Measurements from ENCODE around the gene PGM2L1.
"Not testable (repeated sequence)": the region's sequence is repeated elsewhere in the genome, so short reads cannot be mapped to it uniquely, and the experiment has no call there.

The PGM2L1 gene

DNA sequence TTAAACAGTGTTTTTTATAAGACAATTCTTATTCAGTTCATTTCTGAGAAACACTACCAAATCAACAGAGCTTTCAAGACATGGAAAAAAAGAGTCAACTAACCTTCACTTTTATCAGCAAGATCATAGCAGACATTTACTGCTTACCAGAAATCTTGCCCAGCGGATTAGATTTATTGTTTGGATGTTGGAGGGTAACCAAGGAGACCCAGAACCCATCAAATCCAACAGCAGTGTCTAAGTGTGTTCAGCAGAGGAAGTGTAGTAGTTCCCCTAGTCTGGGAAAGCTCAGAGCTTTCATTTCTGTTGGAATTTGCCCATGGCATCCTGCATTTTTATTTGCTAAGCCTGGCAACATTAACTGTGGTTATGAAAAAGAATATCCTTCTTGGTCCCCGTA, 2.4 kb upstream of the PGM2L1 start:
- no peak for DNase-seq (ENCODE audit: low spot score)

DNA sequence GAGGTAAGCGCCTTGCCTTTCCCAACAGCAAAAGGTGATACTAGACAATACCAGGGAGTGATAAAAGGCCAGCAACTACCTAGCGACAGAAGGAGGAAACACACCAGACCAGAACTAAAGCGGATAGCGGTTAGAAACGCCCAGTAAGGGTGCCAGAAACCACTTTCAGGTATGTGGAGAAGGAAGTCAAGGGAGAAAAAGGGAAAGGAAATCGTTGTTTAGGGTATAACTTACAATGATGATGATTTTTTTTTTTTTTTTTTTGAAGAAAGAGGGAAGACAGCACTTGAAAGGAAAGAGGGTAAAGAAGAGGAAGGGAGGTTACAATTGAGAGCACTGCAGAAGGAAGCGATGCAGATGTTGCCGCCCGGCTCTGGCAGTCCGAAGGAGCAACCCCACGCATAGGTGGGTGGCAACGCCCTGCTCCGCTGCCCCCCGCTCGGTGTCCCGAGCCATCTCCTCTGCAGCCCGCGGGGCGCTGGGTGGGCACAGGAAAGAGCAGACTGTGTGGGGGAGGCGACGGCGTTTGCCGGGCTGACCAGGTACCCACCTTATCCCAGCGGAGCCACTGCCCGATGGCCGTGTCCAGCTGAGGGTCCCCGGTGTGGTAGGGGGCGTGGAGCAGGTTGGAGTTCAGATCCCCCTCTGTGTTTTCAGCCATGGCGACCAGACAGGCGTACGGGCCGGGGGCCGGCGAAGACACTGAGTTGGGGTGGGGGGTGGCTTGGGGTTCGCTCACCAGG, 561 bp downstream of the PGM2L1 start:
- DNase-seq (ENCODE audit: low spot score), result peak; percentile 56

DNA sequence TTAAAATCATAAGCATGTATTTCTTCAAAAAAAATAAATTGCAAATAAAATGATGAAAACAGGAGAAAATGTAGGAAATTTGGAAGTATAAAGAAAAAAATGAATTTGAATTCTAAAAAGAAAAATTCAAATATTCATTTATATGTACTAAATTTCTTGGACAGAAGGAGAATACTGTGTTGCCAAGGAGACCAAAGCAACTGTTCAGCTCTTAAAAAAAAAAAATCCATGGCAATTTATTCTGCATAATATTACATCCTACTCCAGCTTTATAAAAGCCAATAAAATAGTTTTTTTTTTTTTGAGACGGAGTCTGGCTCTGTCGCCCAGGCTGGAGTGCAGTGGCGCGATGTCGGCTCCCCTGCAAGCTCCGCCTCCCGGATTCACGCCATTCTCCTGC, 6.0 kb downstream of the PGM2L1 start:
- DNase-seq (ENCODE audit: low spot score), result no peak

DNA sequence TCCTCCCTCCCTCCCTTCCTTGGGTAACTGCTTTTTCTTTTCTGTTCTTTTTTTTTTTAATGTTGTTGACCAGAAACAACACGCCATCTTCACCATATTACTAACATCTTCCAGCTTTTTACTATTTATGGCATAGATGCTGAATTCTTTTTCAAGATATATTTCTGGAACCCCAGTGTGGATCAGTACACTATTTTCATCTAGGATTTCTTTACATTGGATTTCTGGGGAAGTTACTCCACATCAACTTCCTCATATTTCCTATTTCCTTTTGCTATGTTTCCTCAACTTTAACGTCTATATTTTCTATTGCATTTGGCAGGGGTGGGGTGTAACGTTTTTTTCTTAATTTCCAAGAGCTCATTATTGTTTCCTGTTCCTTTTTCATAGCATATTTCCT, 7.0 kb downstream of the PGM2L1 start:
- DNase-seq (ENCODE audit: low spot score), result no peak

DNA sequence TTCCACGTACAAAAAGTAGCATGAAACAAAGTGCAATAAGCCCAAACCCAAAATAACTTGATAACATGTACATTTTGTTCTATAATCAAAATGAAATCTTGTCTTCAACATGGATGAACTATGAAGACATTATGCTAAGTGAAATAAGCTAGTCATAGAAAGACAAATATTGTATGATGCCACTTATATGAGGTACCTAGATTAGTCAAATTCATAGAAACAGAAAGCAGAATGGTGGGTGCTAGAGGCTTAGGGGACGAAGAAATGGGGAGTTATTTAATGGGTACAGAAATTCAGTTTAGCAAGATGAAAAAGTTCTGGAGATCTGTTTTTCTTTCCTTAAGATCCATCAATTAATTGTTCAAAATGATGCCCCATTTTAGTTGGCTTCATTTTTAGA, 7.5 kb downstream of the PGM2L1 start:
- DNase-seq (ENCODE audit: low spot score), result no peak

DNA sequence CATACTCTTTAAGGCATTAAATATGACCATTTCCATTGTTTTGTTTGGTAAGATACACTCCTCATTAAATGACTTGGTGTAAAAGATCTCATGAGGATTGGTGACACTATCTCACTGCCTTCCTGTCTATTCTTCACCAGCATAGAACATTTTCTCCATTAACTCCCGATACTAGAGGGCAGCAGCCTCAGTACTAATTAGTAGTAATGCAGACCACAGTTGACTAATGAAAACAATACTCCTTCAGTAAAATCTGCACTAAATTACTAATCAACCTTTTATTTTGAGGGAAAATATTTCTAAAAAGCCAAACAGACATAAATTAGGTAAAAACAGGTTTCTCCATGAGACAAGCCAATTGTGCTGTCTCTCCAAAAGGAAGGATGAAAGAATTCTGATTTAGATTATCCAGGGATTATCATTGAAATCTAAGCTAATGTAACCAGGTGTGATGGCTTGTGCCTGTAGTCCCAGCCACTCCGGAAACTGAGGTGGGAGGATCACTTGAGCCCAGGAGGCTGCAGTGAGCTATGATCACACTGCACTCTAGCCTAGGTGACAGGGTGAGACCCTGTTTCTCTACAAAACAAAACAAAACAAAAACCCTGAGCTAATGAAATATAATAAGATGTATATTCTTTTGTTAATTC, 9.4 kb downstream of the PGM2L1 start:
- peak; percentile 23 for DNase-seq (ENCODE audit: low spot score)

DNA sequence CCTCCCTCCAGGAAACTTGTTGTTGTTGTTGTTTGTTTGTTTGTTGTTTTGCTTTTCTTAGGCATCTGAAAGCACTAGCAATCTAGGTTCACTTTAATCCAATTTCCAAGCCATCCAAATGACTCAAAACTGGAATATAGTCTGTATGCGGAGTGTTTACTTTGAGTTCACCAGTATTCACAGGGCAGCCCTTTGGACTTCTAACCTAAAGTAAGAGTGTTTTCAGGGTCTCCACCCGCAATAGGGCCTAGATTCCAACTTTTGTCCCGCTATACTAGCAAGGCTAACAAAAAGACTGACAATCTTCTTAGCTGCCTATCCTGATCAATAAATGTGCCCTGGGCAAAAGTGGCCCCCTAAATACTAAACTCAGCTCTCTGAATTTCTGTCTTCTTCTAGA, 13.6 kb downstream of the PGM2L1 start:
- DNase-seq (ENCODE audit: low spot score), result peak; percentile 4

DNA sequence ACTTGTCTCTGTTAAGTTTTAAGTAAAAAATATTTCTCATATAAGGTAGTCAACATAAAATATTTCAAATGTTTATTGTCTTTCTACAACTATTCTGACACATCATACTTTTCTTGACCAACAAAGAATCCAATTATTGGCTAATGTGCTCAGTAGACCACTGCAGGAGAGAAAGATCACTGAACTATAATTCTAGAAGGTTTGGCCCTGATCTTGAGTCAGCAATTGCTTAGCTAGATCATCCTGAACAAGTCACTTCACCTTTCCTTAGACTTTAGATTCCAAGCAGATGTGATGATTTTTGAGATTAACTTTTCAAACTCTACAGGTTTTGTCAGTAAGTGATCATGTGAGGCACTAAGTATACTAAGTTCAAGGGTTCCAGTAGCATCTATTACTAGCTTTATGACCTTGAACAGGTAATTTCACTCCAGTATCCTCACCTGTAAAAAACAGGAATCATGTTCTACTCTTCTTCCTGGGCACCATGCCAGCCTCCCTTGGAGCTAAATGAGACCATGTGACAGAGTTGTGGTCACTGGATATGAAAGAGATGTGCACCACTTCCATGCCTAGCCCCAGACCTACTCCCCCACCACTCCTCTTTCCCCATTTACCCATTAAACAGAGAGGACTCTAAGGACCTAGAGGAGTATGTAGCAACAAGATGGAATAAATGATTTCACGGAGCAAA, 17.3 kb downstream of the PGM2L1 start:
- no peak for DNase-seq (ENCODE audit: low spot score)

DNA sequence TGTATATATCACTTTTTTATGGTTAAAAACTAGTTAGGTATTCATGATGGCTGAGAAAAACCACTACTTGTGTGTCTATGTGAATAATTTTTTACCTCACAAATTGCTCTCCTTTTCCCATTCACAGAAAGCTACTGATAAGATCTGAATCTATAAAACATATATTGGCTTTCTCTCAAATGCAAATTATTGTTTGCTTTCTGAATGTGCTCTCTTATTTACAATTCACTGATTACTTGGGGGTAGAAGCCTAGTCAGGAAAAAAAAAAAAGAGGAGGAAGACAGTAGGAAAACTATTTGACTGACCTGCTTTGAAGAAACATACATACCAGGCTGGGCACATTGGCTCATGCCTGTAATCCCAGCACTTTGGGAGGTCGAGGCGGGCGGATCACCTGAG, 20.5 kb downstream of the PGM2L1 start:
- DNase-seq (ENCODE audit: low spot score), result no peak

DNA sequence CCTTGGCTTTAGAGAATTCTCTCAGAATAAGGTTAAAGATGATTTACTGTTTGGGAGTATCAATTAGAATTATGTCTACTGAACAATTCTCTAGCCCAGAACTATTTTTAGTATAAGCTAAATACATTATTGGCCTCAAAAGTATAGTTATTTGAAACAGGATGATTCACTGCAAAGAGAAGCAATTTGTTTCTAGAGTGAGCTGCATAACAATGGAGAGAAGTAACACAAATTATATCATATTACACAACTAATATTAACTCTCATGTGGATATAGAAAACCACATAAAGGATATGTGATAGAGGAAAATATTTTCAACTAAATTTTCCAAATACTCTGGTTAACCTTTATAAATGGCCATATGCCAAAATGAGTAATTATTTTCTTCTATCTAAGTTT, 24.9 kb downstream of the PGM2L1 start:
- no peak for DNase-seq (ENCODE audit: low spot score)

DNA sequence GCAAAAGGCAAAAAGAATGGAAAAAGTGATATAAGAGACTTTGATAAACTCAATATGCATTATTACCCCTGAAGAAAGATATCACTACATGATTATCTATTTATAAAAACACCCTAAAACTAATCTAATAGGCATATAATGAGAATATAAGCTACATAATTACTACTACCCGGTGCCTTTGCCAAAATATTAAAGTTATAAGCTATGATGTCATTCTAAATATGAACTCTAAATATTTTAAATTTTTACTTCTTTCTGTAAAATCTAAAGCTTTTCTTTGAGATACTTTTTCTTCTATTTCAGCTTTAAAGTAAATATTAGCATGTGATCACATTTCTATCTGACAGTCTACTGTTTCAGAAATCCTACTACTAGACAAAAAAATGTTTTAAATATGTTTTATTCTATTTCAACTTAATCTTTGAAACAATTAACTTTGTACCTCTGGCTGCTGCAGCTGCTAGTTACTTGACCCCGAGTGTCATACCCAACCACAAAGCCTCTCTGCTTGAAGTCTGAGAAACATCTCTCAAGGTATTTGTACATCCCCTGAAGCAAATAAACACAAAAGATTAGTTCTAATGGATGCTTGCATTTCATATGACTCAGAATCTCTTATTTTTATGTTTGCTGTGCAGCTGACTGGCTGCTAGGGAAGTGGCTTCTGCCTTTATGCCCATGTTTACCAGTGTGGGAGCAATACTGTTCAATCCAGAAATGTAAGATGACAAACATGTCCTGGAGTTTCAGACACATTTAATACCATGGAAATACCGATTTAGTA, 26.8 kb downstream of the PGM2L1 start:
- DNase-seq (ENCODE audit: low spot score), result no peak

DNA sequence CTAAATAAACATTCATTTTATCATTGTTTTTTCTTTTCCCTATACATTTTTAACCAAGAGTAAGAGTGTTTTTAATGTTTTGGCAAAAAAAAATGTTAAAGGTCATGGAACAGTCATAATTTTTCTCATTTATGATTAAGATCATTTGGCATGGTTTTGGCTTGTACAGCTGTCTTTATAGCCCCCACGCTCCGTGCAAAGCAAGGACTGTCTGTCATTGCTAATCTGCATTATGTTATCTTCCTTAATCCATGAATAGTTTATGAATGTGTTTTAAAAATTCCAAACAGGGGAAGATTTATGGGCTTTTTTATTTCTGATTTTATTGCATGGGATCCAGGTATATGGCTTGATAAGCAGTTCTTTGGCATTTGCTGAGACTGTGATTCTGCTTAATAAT, 28.1 kb downstream of the PGM2L1 start:
- DNase-seq (ENCODE audit: low spot score), result no peak

DNA sequence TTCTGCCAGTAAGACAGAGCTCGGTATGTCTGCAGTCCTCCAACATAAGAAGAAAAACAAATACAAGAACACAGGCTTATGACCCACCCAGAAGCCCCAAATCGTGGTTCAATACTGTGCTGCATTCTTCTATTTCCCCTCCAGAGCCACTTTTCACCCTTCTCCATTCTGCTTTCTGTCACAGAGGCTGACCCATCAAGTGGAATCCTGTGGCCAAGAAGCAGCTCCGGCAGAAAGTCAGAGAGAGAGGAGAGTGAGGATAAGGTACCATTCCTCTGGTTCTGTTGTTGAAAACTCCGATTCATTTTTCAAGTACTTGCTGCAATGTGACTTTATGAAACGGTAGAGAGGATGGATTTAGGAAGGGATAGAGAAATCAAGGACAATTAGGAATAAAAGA, 30.4 kb downstream of the PGM2L1 start:
- no peak for DNase-seq (ENCODE audit: low spot score)

DNA sequence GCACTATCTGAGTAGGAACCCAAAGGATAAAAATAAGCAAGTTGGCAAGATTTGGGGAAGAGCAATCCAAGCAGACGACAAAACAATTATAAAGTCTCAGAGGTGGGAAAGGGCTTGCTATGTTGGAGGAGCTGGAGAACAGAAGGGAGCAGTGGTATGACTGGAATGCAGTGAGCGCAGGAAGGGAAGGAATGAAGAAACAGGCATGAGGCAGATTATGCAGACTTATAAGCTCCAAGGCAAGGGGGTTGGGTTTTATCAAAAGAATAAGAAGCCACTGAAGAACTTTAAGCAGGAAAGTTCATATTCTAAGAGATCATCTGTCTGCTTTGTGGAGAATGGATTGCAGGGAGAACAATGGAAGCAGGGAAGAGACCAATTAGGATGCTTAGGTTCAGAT, 31.7 kb downstream of the PGM2L1 start:
- DNase-seq (ENCODE audit: low spot score), result no peak

DNA sequence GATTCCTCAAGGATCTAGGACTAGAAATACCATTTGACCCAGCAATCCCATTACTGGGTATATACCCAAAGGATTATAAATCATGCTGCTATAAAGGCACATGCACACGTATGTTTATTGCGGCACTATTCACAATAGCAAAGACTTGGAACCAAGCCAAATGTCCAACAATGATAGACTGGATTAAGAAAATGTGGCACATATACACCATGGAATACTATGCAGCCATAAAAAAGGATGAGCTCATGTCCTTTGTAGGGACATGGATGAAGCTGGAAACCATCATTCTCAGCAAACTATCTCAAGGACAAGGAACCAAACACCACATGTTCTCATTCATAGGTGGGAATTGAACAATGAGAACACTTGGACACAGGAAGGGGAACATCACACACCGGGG, 32.4 kb downstream of the PGM2L1 start:
- not testable (repeated sequence) for DNase-seq (ENCODE audit: low spot score)

DNA sequence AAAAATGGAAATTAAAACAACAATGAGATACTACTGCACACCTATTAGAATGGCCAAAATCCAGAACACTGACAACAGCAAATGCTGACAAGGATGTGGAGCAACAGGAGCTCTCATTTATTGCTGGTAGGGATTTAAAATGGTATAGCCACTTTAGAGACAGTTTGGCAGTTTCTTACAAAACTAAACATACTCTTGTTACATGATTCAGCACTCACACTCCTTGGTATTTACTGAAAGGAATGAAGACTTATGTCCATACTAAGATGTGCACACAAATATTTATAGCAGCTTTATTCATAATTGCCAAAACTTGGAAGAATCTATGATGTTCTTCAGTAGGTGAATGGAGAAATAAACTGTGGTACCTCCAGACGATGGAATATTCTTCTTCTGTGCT, 40.8 kb downstream of the PGM2L1 start:
- no peak for DNase-seq (ENCODE audit: low spot score)

DNA sequence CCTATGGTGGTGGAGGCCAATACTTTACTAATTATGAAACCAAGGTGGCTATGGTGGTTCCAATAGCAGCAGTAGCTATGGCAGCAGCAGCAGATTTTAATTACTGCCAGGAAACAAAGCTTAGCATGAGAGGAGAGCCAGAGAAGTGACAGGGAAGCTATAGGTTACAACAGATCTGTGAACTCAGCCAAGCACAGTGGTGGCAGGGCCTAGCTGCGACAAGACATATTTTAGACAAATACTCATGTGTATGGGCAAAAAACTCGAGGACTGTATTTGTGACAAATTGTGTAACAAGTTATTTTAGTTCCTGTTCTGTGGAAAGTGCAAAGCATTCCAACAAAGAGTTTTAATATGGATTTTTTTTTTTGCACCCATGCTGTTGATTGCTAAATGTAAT, 42.6 kb downstream of the PGM2L1 start:
- no peak for DNase-seq (ENCODE audit: low spot score)

DNA sequence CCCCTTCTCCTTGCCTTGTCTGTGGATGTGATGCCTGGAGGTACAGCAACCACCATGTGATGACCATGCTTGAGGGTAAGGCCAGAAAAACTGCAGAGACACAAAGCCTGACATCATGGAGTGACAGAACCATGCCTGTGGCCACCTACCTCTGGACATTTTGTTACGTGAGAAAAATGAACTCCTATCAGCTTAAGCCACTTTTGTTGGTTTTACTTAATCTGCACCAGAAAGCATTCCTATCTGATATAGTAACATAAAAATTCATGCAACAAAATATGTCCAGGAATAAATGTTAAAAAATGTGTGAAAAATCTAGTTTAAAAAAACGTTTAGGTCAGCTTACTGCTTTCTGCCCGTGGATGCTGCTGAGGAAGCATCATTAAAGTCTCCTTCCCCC, 44.2 kb downstream of the PGM2L1 start:
- no peak for DNase-seq (ENCODE audit: low spot score)

DNA sequence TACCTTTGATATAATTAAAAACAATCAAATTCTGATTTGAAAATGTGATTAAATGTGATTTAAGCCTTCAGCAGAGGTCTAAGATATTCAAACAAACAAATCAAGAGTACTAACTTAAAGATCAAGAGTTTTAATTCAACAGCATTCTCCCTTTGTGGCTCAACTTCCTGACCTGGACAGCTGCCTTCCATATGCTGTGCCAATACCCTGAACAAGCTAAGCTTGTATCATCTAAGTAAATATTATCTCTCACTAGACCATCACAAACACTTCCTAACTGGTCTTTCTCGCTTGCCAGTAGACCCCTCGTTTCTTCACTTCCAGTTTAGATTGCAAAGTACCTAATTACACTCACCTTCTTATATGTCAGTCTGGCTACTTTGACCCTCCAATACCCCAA, 50.9 kb downstream of the PGM2L1 start:
- DNase-seq (ENCODE audit: low spot score), result no peak

DNA sequence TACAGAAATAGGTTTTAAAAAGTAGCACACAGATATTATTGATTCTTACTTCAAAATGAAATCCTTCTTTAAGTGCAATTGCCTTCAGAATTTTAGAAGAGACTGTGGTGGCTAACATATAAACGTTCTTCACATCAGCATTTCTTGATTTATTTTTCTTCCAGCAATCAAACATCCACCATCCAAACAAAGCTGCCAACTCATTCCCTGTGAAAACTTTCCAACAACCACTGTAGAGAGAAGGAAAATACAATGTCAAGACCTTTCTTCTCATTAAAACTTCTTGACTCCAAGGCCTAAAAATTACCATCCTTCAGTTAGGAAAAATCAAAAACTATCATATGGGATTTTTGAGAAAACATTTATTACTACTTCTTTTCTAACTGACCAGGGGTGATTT, 52.8 kb downstream of the PGM2L1 start:
- DNase-seq (ENCODE audit: low spot score), result no peak

DNA sequence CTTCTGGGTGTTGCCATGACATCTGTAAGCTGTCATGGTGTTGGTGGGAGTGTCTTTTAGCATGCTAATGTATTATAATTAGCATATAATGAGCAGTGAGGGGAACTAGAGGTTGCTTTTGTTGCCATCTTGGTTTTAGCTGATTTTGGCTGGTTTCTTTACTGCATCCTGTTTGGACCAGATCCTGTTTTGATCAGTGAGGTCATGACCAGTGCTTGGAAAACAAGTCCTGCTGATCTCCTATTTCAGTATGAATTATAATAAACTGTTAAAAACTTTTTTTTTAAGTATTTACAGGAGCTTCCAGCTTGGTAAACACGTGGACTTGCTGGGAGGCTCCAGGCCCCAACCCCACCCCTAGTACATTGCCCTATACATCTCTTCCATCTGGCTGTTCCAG, 56.3 kb downstream of the PGM2L1 start:
- DNase-seq (ENCODE audit: low spot score), result no peak

DNA sequence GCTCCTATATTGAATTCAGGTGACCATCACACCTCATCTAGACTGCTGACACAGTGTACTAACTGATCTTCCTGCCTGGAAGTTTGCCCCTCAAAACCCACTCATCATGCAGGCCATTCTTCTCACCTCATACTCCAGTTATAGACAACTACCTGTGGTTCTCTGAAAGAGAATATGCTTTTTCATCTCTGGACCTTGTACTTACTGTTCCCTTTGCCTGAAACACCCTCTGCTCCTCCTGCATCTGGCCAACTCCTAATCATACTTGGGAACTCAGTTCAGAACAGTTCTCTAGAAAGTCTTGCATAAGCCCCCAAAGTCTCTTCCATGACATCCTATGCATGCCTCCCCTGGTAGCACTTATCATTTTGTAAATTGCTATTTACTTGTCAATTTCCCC, 58.6 kb downstream of the PGM2L1 start:
- no peak for DNase-seq (ENCODE audit: low spot score)

DNA sequence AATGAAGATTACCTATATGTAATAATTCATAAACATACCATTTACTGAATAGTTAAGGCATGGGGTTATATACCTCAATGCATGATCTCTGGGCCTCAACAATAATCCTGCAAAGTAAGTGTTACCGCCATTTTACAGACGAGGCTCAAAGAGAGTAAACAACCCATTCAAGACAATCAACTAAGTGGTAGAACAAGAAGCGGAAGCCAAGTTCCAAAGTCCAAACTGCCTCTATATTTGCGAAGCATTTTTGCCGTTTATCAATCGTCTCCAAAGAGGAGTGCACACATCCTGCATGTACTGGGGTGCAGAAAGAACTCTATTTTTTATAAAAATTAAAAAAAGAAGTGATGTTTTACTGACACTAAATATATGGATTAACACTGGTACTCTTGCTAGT, 59.3 kb downstream of the PGM2L1 start:
- peak; percentile 27 for DNase-seq (ENCODE audit: low spot score)

Data from HuH-7 (cell line).